GM19467 (cell line): ENCODE results near the gene TMEM259.

ENCODE experiments used
- ATAC-seq: cut with Tn5 transposase; IDR thresholded peaks from one replicate; pipeline ENCODE4 v1.9.1; 2021; ENCODE audit warnings: mild to moderate bottlenecking, moderate library complexity; ENCODE audit not compliant: unreplicated experiment

TMEM259 gene

DNA sequence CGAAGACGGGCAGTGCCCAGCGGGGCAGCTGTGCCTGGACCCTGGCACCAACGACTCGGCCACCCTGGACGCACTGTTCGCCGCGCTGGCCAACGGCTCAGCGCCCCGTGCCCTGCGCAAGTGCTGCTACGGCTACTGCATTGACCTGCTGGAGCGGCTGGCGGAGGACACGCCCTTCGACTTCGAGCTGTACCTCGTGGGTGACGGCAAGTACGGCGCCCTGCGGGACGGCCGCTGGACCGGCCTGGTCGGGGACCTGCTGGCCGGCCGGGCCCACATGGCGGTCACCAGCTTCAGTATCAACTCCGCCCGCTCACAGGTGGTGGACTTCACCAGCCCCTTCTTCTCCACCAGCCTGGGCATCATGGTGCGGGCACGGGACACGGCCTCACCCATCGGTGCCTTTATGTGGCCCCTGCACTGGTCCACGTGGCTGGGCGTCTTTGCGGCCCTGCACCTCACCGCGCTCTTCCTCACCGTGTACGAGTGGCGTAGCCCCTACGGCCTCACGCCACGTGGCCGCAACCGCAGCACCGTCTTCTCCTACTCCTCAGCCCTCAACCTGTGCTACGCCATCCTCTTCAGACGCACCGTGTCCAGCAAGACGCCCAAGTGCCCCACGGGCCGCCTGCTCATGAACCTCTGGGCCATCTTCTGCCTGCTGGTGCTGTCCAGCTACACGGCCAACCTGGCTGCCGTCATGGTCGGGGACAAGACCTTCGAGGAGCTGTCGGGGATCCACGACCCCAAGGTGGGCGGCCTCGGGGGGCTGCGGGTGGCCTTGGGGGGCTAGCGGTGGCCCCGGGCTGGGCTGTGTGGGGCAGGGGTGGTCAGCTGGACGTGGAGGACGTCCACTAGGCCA lies 15.9 kb downstream of the TMEM259 start:
- no peak for ATAC-seq

- ATAC-seq, result no peak
These were observed 16.6 kb downstream of the TMEM259 start for GRCh38 chr19:1004204-1004802.

GRCh38 chr19:1003283-1003682 lies 17.6 kb downstream of the TMEM259 start:
- no peak for ATAC-seq

DNA sequence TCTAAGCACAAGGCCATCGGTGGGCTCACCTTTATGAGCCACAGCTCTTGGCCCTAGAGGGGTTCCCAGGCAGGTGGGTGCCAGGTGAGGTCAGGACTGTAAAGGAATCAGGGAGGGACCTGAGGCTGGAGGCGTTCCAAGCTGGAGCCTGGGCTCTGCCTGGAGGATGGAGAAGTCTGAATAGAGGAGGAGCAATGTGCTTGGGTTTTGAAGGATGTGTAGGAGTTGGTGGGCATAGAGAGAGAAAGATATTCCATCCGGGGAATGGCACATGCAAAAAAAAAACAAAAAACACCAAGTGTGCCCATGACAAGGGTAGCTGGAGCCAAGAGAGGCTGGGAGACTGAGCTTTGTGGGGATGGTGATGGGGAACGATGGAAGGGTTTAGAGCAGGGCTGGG lies 18.3 kb downstream of the TMEM259 start:
- no peak for ATAC-seq

DNA sequence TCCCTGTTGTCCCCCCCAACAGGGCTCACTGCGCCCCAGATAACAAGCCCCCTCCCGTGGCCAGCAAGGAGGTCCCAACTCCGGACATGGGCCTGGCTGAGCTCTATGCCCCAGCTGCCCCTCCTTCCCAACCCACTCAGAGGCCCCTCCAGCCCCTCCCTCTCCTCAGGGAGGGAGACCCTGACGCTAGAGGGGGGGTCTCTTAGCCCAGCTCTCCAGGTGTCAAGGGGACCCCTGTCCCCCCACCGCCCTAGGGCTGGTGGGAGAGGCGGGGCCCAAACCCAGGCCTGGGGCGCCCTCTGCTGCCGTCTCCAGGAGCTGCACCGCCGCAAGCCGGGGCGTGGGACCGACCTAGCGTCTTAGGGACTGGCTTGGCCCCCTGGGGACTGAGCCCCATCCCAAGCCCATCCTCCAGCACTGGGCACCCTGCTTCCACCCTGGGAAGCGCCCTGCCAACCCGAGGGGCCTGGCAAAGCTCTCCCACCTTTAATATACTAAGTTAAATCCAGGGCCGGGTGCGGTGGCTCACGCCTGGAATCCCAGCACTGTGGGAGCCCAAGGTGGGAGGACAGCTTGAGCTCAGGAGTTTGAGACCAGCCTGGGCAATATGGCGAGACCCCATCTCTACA lies 19.3 kb downstream of the TMEM259 start:
- no peak for ATAC-seq

DNA sequence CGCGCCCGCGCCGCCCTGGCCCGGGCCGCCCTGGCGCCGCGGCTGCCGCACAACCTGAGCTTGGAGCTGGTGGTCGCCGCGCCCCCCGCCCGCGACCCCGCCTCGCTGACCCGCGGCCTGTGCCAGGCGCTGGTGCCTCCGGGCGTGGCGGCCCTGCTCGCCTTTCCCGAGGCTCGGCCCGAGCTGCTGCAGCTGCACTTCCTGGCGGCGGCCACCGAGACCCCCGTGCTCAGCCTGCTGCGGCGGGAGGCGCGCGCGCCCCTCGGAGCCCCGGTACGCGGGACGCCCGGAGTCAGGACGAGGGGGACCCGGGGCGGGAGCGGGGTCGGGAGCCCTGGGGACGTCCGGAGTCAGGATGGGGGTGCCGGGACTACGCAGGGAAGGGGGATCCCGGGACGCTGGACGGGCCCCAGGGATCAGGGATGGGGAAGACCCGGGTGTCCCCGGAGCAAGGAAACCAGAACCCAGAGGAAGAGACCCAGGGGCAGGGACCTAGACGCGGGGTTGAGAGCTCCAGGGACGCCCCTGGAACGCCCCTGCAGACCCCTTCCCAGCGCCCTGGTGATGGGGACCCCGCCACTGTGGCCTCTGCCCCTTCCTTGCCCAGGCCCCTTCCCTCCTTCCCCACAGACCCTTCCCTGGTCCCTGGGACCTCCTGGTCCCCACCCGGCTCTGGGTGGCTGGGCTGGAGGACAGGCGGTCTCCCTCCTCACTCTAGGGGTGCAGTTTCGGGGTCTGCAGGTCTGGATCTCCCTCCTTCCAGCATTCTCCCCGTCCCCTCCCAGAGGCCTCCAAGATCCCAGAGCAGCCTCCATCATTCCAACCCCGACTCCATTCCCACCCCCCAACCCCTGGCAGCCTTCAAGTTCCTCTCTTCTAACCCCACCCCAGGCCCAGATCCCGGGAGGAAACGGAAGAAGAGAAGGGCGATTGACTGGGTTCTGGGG lies 20.1 kb downstream of the TMEM259 start:
- no peak for ATAC-seq

GRCh38 chr19:1000095-1000494 lies 20.8 kb downstream of the TMEM259 start, which contains the start of gene GRIN3B:
Gene GRIN3B (plus strand): TSS chr19:1000419. CDS start chr19:1000438, 19 bp downstream.
- ATAC-seq, result no peak

DNA sequence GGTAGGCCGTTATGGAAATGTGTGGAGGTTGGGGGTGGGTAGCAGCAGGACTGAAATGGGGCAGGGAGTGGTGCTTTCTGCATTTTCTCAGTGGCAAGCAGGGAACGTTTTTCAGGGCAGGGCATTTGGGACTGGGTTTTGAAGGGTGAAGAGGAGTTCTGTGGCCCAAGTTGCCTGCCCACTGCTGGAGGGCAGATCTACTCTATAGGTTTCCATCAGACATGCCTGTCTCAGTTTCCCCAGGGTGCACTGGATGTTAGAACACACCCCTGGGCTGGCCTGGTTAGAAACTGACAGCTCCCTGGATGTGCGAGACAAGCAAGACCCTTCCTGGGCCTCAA lies 21.6 kb downstream of the TMEM259 start:
- ATAC-seq, result no peak

- no peak for ATAC-seq
These were observed 22.9 kb downstream of the TMEM259 start for GRCh38 chr19:998064-998463.

DNA sequence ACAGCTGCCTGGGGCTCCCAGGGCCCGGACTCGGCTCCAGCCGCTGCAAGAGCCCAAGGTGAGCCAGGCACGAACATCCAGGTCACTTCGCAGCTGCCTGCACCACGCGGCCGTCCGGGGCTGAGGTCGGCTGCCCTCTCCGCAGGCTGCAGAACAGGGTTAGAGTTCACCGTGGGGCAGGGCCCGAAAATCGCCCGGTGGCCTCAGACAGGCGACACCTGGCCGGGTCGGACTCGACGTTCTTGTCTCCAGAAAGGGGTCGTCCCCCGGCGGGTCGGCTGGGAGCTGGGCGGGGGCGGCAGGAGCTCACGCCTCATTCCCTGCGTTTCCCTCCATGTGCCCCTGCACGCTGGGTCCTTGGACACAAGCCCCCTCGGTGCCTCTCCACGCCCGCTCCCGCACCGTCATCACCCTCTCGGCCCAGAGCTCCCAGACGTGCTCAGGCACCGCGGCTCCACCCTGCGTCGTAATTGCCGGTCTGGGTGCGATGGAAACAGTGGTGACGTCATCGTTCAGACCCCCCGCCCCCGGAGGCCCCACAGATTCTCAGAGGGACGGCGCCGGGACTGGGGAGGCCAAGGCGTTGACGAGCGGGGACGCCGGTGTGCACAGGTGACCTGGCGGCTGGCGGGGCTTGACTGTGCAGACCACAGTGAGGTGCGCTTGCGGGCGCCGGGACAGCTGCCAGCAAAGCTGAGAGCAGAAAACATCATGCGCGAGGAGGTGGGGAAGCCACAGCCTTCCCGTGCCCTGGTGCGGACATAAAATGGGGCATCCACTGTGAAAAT lies 24.7 kb downstream of the TMEM259 start:
- no peak for ATAC-seq

- ATAC-seq, result no peak
These were observed 25.7 kb downstream of the TMEM259 start for GRCh38 chr19:995051-995827.

DNA sequence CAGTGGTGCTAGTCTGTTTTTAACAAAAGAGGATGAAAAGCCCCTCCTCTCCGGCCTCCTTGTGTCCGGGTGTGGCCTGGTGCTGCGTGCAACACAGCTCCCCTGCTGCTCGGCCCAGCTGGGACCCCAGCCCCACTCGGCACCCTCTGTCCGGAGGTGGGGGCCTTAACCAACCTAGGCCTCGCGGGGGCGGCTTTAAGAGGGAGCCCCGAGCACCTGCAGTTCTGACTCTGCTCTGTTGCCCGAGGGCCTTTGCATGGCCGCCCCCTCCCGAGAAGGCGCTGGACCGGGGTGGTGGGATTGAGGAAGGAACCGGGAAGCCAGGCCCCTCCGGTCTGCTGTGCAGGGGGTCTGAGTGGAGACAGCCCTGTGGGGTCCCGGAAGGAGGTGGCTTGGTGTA lies 26.4 kb downstream of the TMEM259 start:
- no peak for ATAC-seq

DNA sequence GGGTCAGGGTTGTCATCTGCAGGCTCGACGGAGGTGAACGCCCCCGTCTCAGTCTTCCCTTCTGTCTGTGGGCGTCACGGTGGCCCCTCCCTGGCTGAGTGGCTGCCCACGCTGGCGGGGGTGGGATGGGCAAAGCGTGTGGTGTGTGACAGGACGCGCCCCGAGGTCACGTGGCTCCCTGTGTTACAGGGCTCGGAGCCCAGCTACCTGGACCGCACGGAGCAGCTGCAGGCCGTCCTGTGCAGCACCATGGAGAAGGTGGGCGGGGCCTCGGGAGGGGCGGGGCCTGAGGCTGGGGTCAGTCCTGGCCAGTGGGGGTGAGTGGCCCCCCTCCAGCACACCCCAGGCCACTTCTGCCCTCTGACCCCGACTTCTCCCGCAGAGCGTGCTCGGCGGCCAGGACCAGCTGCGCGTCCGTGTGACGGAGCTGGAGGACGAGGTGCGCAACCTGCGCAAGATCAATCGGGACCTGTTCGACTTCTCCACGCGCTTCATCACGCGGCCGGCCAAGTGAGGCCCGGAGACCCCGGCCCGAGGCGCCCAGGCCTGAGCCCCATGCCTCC lies 27.0 kb downstream of the TMEM259 start:
- ATAC-seq, result no peak

GRCh38 chr19:993361-993830 lies 27.5 kb downstream of the TMEM259 start:
- no peak for ATAC-seq

DNA sequence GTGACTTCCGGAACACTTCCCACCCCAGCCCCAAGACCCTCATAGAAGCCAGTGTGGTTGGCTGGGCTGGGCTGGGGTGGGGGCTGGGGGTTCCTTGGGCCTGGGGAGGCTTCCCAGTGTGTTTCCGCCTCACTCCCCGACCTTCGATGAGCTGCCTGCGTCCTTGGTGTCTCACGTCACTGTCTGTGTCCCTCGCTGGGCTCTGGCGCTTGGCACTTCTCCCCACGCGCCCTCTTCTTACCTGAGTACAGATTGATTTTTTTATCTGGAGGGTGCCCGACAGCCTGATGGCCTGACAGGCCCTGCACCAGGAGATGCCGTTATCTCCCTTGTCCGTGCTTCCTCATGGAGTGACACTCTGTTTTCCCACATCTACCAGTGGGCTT lies 28.3 kb downstream of the TMEM259 start:
- ATAC-seq, result no peak

- no peak for ATAC-seq
These were observed 28.8 kb downstream of the TMEM259 start for GRCh38 chr19:991932-992669.

DNA sequence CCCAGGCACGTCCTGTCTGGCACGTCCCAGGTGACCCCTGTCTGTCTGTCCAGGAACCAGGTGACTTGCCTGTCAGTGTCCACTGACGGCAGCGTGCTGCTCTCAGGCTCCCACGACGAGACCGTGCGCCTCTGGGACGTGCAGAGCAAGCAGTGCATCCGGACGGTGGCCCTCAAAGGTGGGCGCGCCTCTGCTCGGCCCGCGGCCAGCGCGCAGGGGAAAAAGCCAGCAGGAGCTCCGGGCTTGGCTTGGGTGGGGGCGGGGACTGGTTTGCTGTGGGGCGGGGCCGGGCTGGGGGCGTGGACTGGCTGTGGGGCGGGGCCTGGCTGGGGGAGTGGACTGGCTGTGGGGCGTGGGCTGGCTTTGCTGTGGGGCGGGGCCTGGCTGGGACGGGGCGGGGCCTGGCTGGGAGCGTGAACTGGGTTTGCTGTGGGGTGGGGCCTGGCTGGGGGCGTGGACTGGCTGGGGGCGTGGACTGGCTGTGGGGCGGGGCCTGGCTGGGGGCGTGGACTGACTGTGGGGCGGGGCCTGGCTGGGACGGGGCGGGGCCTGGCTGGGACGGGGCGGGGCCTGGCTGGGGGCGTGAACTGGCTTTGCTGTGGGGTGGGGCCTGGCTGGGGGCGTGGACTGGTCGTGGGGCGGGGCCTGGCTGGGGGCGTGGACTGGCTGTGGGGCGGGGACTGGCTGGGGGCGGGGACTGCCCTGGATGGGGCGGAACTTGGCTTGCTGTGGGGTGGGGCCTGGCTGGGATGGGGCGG lies 29.6 kb downstream of the TMEM259 start:
- ATAC-seq, result no peak

- ATAC-seq, result no peak
These were observed 30.2 kb downstream of the TMEM259 start for GRCh38 chr19:990746-991145.
